Lower lobe of right lung (tissue), 2 donors: ENCODE results near the gene ANGPTL2. TPM values are rescaled to one million over a fixed set of nuclear protein-coding genes. Genes with fewer than 3 reads are reported as not detected.

Source experiments
- ATAC-seq, 2 donors: fragments of 200-7000 bp; cut with Tn5 transposase; one replicate each; pipeline ENCODE4 v1.9.1; 2020 to 2022; ENCODE audit warnings: mild to moderate bottlenecking in 2 of 2, moderate library complexity in 2 of 2
- DNase-seq: peaks from one replicate; pipeline ENCODE4 v3.0.0-alpha.2; 2020
- H3K27ac ChIP-seq: fragments of 200-600 bp; one replicate; pipeline ENCODE4 v1.8.0; 2022
- H3K27me3 ChIP-seq: fragments of 200-600 bp; one replicate; pipeline ENCODE4 v1.8.0; 2022; ENCODE audit warnings: low read depth
- H3K36me3 ChIP-seq: fragments of 200-600 bp; one replicate; pipeline ENCODE4 v1.8.0; 2022; ENCODE audit warnings: mild to moderate bottlenecking
- H3K4me1 ChIP-seq: fragments of 200-600 bp; one replicate; pipeline ENCODE4 v1.8.0; 2022
- H3K4me3 ChIP-seq: fragments of 200-600 bp; one replicate; pipeline ENCODE4 v1.8.0; 2022; ENCODE audit warnings: mild to moderate bottlenecking
- H3K9me3 ChIP-seq: fragments of 200-600 bp; one replicate; pipeline ENCODE4 v1.8.0; 2022
- intact Hi-C: fragments of 100-400 bp; cut with DNase I; formaldehyde crosslinking; loops from one replicate; pipeline ENCODE4 v1.11.0; 2022
- total RNA-seq: library from RNA; stranded (reverse); fragmentation: NEBNext Ultra II Directional; extraction: Animal tissue kit (Norgen Biotek cat#: 25700); gene quantifications from one replicate; pipeline ENCODE4 v1.2.1, GENCODE V29; 2021
- TF ChIP-seq, protein P1 (sequence below): fragments of 200-600 bp; IDR thresholded peaks from one replicate; pipeline ENCODE4 v1.8.0; 2022; ENCODE audit warnings: antibody characterized with exemption, mild to moderate bottlenecking
- donor health status: DM: no; HTN: yes; CAD: no; lungs with severe emphysema.

Gene ANGPTL2
- total RNA-seq, 1 donor from 2014 or later: 11.4 TPM

DNA sequence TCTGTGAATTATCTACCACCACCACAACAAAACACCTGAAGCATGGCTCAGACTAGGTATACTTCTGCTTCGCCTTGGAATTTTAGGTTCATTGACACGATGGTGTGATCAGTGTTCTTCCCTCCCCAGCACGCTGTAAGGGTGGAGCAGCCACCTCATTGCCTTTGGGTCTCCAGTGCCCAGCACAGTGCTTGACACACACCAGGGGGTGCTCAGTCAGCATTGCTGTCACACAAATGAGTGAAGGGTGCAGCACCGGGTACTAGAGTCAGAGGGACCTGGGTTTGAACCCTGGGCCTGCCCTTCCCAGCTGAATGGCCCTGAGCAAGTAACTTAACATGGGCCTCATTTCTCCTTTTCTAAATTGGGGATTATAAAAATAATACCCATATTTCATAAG, 9.9 kb upstream of the ANGPTL2 start:
- Histone ChIP-seq H3K27ac (peak overlapping the region; percentile 76), H3K4me3 (no peak overlapping the region), H3K36me3 (no peaks in the 10 kb centered on the region), H3K4me1 (peaks cover 57% of the 10 kb centered on the region), H3K27me3 (no peaks in the 10 kb centered on the region), H3K9me3 (no peaks in the 10 kb centered on the region)
- TF ChIP-seq, protein P1, sequence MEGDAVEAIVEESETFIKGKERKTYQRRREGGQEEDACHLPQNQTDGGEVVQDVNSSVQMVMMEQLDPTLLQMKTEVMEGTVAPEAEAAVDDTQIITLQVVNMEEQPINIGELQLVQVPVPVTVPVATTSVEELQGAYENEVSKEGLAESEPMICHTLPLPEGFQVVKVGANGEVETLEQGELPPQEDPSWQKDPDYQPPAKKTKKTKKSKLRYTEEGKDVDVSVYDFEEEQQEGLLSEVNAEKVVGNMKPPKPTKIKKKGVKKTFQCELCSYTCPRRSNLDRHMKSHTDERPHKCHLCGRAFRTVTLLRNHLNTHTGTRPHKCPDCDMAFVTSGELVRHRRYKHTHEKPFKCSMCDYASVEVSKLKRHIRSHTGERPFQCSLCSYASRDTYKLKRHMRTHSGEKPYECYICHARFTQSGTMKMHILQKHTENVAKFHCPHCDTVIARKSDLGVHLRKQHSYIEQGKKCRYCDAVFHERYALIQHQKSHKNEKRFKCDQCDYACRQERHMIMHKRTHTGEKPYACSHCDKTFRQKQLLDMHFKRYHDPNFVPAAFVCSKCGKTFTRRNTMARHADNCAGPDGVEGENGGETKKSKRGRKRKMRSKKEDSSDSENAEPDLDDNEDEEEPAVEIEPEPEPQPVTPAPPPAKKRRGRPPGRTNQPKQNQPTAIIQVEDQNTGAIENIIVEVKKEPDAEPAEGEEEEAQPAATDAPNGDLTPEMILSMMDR: no peak
- ATAC-seq (no peak), DNase-seq (no peak)
- intact Hi-C loops: no loop called here

DNA sequence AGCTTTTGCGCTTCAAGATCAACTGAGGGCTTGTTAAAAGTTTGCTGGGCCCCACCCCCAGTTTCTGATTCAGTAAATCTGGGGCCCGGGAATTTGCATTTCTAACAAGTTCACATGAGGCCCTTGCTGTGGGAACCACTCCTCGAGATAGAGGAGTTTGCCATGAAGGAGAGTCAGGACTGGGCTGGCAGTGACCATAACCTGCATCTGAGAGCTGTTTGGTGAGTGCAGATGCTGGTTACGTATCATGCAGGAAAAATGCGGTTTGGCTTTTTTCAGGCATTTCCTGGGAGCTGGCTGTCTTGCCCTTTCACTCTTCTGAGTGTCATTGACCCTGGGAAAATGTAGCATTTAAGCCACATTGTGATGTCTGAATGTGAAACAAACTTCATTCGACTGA, 9.4 kb upstream of the ANGPTL2 start:
- Histone ChIP-seq H3K36me3 (no peaks in the 10 kb centered on the region), H3K9me3 (no peaks in the 10 kb centered on the region), H3K4me3 (no peak overlapping the region), H3K4me1 (peaks cover 57% of the 10 kb centered on the region), H3K27ac (peak overlapping the region; percentile 59), H3K27me3 (no peaks in the 10 kb centered on the region)
- TF ChIP-seq, protein P1: no peak
- ATAC-seq (no peak), DNase-seq (no peak)
- intact Hi-C loops: no loop called here

DNA sequence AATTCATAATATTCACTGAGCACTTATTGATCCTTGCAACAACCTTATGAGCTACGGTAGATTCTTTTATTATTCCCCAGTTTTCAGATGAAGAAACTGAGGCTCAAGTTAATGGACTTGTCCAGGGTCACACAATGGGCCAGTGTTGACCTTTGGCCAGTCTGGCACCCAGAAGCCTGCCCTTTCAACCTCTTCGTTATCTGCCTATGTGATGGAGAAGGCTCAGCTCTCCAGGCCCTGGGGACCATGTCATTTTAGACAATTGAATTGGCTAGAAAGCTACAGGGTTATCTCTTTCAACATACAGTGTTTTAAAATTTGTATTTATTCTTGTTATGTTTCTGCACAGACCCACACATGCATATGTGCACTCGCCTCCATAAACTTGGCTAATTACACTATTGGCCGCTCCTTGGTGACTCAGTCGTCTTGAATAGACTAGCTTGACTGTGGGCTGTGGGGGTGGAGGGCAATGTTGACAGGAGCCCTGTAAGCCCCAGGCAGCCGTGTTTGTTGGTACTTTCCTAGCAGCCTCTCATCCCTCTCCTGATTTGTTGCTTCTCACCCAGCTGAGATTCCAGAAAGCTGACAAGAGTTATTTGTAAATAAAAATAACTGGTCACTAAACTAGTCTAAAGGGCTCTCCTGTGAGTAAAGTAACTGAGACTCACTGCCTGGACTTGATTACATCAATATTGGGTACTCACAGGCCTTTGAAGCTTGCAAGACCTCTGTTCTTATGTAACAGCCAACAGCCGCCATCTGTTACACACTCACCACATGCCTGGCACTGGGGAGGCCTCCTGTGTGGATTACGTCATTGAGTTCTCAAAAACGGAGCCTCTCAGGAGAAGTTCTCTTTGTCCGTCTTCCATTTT, 8.5 kb upstream of the ANGPTL2 start:
- DNase-seq (peak; percentile 67), ATAC-seq (peak; percentile 79 to 87)
- H3K4me1 ChIP-seq: peaks cover 57% of the 10 kb centered on the region
- intact Hi-C loops: no loop called here
- peak overlapping the region; percentile 59 for H3K27ac ChIP-seq
- no peaks in the 10 kb centered on the region for H3K27me3 ChIP-seq
- no peaks in the 10 kb centered on the region for H3K36me3 ChIP-seq
- TF ChIP-seq, protein P1: no peak
- H3K4me3 ChIP-seq: no peak overlapping the region
- no peaks in the 10 kb centered on the region for H3K9me3 ChIP-seq

DNA sequence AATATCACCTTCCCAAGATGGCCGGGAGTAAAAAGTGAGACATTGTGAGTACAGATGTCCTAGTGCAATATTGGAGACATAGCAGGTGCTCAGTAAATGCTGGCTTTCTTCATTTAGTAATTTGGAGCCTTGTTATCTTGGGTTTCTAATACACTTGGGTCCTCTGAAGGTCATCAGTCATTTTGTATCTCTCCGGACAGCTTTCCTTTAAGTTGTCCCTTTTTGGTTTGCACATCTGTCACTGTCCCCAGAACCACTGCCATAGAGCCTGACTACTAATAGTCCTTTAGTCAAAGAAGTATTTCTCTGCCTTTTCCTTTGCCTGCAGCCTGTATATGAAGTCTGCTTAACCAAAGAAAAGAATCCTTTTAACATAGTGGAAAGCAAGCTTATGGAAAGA, 7.8 kb upstream of the ANGPTL2 start:
- peaks cover 53% of the 10 kb centered on the region for H3K4me1 ChIP-seq
- no peaks in the 10 kb centered on the region for H3K9me3 ChIP-seq
- no peak overlapping the region for H3K4me3 ChIP-seq
- H3K27me3 ChIP-seq: no peaks in the 10 kb centered on the region
- ATAC-seq (no peak), DNase-seq (no peak)
- TF ChIP-seq, protein P1: no peak
- intact Hi-C loops: no loop called here
- H3K36me3 ChIP-seq: no peaks in the 10 kb centered on the region
- H3K27ac ChIP-seq: no peak overlapping the region

- TF ChIP-seq, protein P1: no peak
- DNase-seq (no peak), ATAC-seq (no peak)
- Histone ChIP-seq H3K4me1 (peaks cover 49% of the 10 kb centered on the region), H3K9me3 (no peaks in the 10 kb centered on the region), H3K36me3 (no peaks in the 10 kb centered on the region), H3K27me3 (no peaks in the 10 kb centered on the region), H3K27ac (peak overlapping the region; percentile 31), H3K4me3 (no peak overlapping the region)
- intact Hi-C loops: no loop called here
Observed at GRCh38 chr9:127129718-127130085, 7.3 kb upstream of the ANGPTL2 start.
